Activated CD4-positive, alpha-beta T cell treated with anti-CD3 and anti-CD28 coated beads for 24 hours (primary cell): Measurements from ENCODE around the gene FSIP1.

ENCODE experiments used
- DNase-seq, 2 donors: peaks; one replicate each; pipeline ENCODE4 v3.0.0-alpha.2; 2020; ENCODE audit warnings: low read depth in 2 of 2

Gene FSIP1

GRCh38 chr15:39685367-39685766, 97.3 kb downstream of the FSIP1 start:
- no peak for DNase-seq

- no peak for DNase-seq
Observed at GRCh38 chr15:39684233-39684632, 98.4 kb downstream of the FSIP1 start.

- no peak for DNase-seq
Observed at GRCh38 chr15:39682366-39682765, 100.3 kb downstream of the FSIP1 start.

GRCh38 chr15:39680868-39681267, 101.8 kb downstream of the FSIP1 start:
- DNase-seq: no peak

- DNase-seq: no peak
Observed at GRCh38 chr15:39672666-39673065, 110.0 kb downstream of the FSIP1 start.

GRCh38 chr15:39672184-39672583, 110.5 kb downstream of the FSIP1 start:
- DNase-seq: no peak

GRCh38 chr15:39670687-39671086, 112.0 kb downstream of the FSIP1 start:
- no peak for DNase-seq

- no peak for DNase-seq
Observed at GRCh38 chr15:39669661-39670060, 113.0 kb downstream of the FSIP1 start.

- DNase-seq: no peak
Observed at GRCh38 chr15:39669241-39669640, 113.4 kb downstream of the FSIP1 start.

- no peak for DNase-seq
Observed at GRCh38 chr15:39668457-39668856, 114.2 kb downstream of the FSIP1 start.

GRCh38 chr15:39667382-39668127, 115.1 kb downstream of the FSIP1 start:
- no peak for DNase-seq

- no peak for DNase-seq
Observed at GRCh38 chr15:39666677-39667076, 116.0 kb downstream of the FSIP1 start.

- DNase-seq: no peak
Observed at GRCh38 chr15:39665629-39666250, 116.9 kb downstream of the FSIP1 start.

GRCh38 chr15:39663704-39664250, 118.9 kb downstream of the FSIP1 start:
- no peak for DNase-seq

GRCh38 chr15:39661776-39662175, 120.9 kb downstream of the FSIP1 start:
- DNase-seq: no peak

- no peak for DNase-seq
Observed at GRCh38 chr15:39658740-39659139, 123.9 kb downstream of the FSIP1 start.

- no peak for DNase-seq
Observed at GRCh38 chr15:39657668-39658067, 125.0 kb downstream of the FSIP1 start.

- DNase-seq: no peak
Observed at GRCh38 chr15:39657181-39657580, 125.5 kb downstream of the FSIP1 start.

- no peak for DNase-seq
Observed at GRCh38 chr15:39654304-39654703, 128.3 kb downstream of the FSIP1 start.

GRCh38 chr15:39651881-39652280, 130.8 kb downstream of the FSIP1 start:
- no peak for DNase-seq

- DNase-seq: no peak
Observed at GRCh38 chr15:39651295-39651694, 131.3 kb downstream of the FSIP1 start.

GRCh38 chr15:39649757-39650156, 132.9 kb downstream of the FSIP1 start:
- DNase-seq: no peak

GRCh38 chr15:39646425-39646824, 136.2 kb downstream of the FSIP1 start:
- DNase-seq: no peak

- DNase-seq: no peak
Observed at GRCh38 chr15:39645976-39646257, 136.7 kb downstream of the FSIP1 start.
